ENCODE data around the gene TMEM89.

DNA sequence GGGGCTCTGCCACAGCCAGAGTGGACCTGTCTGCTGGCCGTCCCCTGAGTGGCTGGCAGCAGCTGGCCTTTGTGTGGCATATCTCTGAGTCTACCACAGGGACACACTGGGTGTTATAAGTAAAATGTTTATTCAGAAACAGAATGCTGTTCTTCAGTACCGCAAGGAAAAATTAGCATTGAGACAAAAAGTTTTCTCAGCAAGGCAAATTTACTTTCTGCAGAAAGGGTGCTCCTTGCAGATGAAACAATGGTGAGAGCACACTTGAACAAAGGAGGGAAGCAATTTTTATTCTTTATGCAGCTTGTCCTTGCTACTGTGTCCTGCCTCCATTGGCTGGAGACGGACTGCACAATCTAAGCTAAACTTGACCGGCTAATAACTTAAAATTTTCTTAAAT is 4.0 kb downstream of the TMEM89 start:
- TF ChIP-seq, protein P1, sequence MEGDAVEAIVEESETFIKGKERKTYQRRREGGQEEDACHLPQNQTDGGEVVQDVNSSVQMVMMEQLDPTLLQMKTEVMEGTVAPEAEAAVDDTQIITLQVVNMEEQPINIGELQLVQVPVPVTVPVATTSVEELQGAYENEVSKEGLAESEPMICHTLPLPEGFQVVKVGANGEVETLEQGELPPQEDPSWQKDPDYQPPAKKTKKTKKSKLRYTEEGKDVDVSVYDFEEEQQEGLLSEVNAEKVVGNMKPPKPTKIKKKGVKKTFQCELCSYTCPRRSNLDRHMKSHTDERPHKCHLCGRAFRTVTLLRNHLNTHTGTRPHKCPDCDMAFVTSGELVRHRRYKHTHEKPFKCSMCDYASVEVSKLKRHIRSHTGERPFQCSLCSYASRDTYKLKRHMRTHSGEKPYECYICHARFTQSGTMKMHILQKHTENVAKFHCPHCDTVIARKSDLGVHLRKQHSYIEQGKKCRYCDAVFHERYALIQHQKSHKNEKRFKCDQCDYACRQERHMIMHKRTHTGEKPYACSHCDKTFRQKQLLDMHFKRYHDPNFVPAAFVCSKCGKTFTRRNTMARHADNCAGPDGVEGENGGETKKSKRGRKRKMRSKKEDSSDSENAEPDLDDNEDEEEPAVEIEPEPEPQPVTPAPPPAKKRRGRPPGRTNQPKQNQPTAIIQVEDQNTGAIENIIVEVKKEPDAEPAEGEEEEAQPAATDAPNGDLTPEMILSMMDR (IDR thresholded peaks at IDR 0.05) = no peak
- no peak for TF ChIP-seq EZH2 (IDR thresholded peaks at IDR 0.05; ENCODE audit: borderline replicate concordance, insufficient read depth, low read depth, low read length, poor library complexity, severe bottlenecking)
